HL-60 (cell line): ENCODE results near the gene RPS6KA4.

Experiments
- CTCF ChIP-seq: IDR thresholded peaks from one replicate; pipeline ENCODE4 v1.5.1; 2011; ENCODE audit warnings: low read length, control low read depth, inconsistent platforms; ENCODE audit not compliant: insufficient read depth
- GABPA ChIP-seq: IDR thresholded peaks from 2 replicates; pipeline ENCODE4 v1.6.1; 2012; ENCODE audit warnings: low read depth
- POLR2AphosphoS5 ChIP-seq: IDR thresholded peaks from 2 replicates; pipeline ENCODE4 v1.6.1; 2012; ENCODE audit warnings: low read depth
- REST ChIP-seq: IDR thresholded peaks from 2 replicates; pipeline ENCODE4 v1.6.1; 2012; ENCODE audit warnings: low read depth; ENCODE audit not compliant: insufficient replicate concordance

GRCh38 chr11:64400102-64400501 is 41.1 kb downstream of the RPS6KA4 start:
- TF ChIP-seq CTCF (no peak), POLR2AphosphoS5 (no peak), REST (no peak), GABPA (no peak)
